ENCODE data around the gene WDFY3. TPM values are rescaled to one million over a fixed set of nuclear protein-coding genes. Genes with fewer than 3 reads are reported as not detected.
A peak's percentile ranks its signal among the peaks of the same experiment; 100 is the strongest.

The WDFY3 gene
- total and polyA plus RNA-seq, 2 experiments from 2014 or later, result 3.1 to 45.6 TPM

GRCh38 chr4:84751707-84752106 lies 214.8 kb downstream of the WDFY3 start:
- Histone ChIP-seq H3K36me3 (ENCODE audit: low read depth) (peaks cover 49% of the 10 kb centered on the region), H3K27me3 (replicated peaks; ENCODE audit: insufficient read depth) (no peaks in the 10 kb centered on the region), H3F3A (ENCODE audit: insufficient read depth) (peaks cover 12% of the 10 kb centered on the region), H3K9me3 (ENCODE audit: low read depth) (no peaks in the 10 kb centered on the region), H3K9me2 (ENCODE audit: insufficient read depth) (no peaks in the 10 kb centered on the region), H3K4me1 (ENCODE audit: insufficient read depth) (no peaks in the 10 kb centered on the region), H3K79me2 (ENCODE audit: insufficient read depth) (no peaks in the 10 kb centered on the region), H2AFZ (no peak overlapping the region), H3K4me2 (ENCODE audit: unreplicated experiment) (no peak overlapping the region), H3K27ac (no peak overlapping the region), H4K20me1 (ENCODE audit: insufficient read depth) (no peaks in the 10 kb centered on the region), H3K4me3 (no peak overlapping the region), H3K9ac (no peak overlapping the region)
- 92 to 93% methylated on average over 4 of the region's 4 CpGs for WGBS, 2 experiments (ENCODE audit: low coverage in 1 of 2, low lambda C conversion rate in 2 of 2, missing lambda C conversion rate in 2 of 2)
- in situ Hi-C loops (cut with MboI), result no loop called here
- no peak for DNase-seq
- TF ChIP-seq EZH2phosphoT487 (IDR thresholded peaks at IDR 0.05; ENCODE audit: insufficient read depth, low read depth), result no peak
- no peak for TF ChIP-seq EZH2 (IDR thresholded peaks at IDR 0.05; ENCODE audit: insufficient read depth, poor library complexity, severe bottlenecking)

- Histone ChIP-seq H3K36me3 (ENCODE audit: low read depth) (peaks cover 49% of the 10 kb centered on the region), H4K20me1 (ENCODE audit: insufficient read depth) (no peaks in the 10 kb centered on the region), H3K27ac (no peak overlapping the region), H3K9ac (no peak overlapping the region), H3K79me2 (ENCODE audit: insufficient read depth) (no peaks in the 10 kb centered on the region), H3K9me2 (ENCODE audit: insufficient read depth) (no peaks in the 10 kb centered on the region), H3K4me1 (ENCODE audit: insufficient read depth) (no peaks in the 10 kb centered on the region), H3K27me3 (replicated peaks; ENCODE audit: insufficient read depth) (no peaks in the 10 kb centered on the region), H3K4me3 (no peak overlapping the region), H3K4me2 (ENCODE audit: unreplicated experiment) (no peak overlapping the region), H2AFZ (no peak overlapping the region), H3F3A (ENCODE audit: insufficient read depth) (peaks cover 12% of the 10 kb centered on the region), H3K9me3 (ENCODE audit: low read depth) (no peaks in the 10 kb centered on the region)
- in situ Hi-C loops (cut with MboI), result no loop called here
- 89 to 91% methylated on average over 3 of the region's 3 CpGs for whole genome bisulfite sequencing, 2 experiments (ENCODE audit: low coverage in 1 of 2, low lambda C conversion rate in 2 of 2, missing lambda C conversion rate in 2 of 2)
- no peak for DNase-seq
- TF ChIP-seq EZH2phosphoT487 (IDR thresholded peaks at IDR 0.05; ENCODE audit: insufficient read depth, low read depth) (no peak), EZH2 (IDR thresholded peaks at IDR 0.05; ENCODE audit: insufficient read depth, poor library complexity, severe bottlenecking) (no peak)
Measured at GRCh38 chr4:84750960-84751283, 215.6 kb downstream of the WDFY3 start.

GRCh38 chr4:84750260-84750959 lies 216.1 kb downstream of the WDFY3 start:
- 7 to 19% methylated on average over 1 of the region's 1 CpG for WGBS, 2 experiments (ENCODE audit: low coverage in 1 of 2, low lambda C conversion rate in 2 of 2, missing lambda C conversion rate in 2 of 2)
- H3K79me2 ChIP-seq (ENCODE audit: insufficient read depth), result no peaks in the 10 kb centered on the region
- H2AFZ ChIP-seq, result no peak overlapping the region
- no peaks in the 10 kb centered on the region for H3K4me1 ChIP-seq (ENCODE audit: insufficient read depth)
- no peak overlapping the region for H3K4me2 ChIP-seq (ENCODE audit: unreplicated experiment)
- H3K9me3 ChIP-seq (ENCODE audit: low read depth), result no peaks in the 10 kb centered on the region
- no peaks in the 10 kb centered on the region for H4K20me1 ChIP-seq (ENCODE audit: insufficient read depth)
- peak; percentile 67 for DNase-seq
- no peaks in the 10 kb centered on the region for H3K9me2 ChIP-seq (ENCODE audit: insufficient read depth)
- TF ChIP-seq EZH2 (IDR thresholded peaks at IDR 0.05; ENCODE audit: insufficient read depth, poor library complexity, severe bottlenecking) (no peak), EZH2phosphoT487 (IDR thresholded peaks at IDR 0.05; ENCODE audit: insufficient read depth, low read depth) (no peak)
- H3K27me3 ChIP-seq (replicated peaks; ENCODE audit: insufficient read depth), result no peaks in the 10 kb centered on the region
- peaks cover 50% of the 10 kb centered on the region for H3K36me3 ChIP-seq (ENCODE audit: low read depth)
- H3F3A ChIP-seq (ENCODE audit: insufficient read depth), result peaks cover 12% of the 10 kb centered on the region
- H3K27ac ChIP-seq, result no peak overlapping the region
- no peak overlapping the region for H3K9ac ChIP-seq
- H3K4me3 ChIP-seq, result no peak overlapping the region
- in situ Hi-C loops (cut with MboI), result no loop called here

GRCh38 chr4:84740057-84740456 lies 226.4 kb downstream of the WDFY3 start:
- H3K27ac ChIP-seq, result no peak overlapping the region
- in situ Hi-C loops (cut with MboI), result loop anchor here (10.0 kb wide), 1 partner anchor 235 kb away; no protein-coding TSS in a partner anchor
- H3K36me3 ChIP-seq (ENCODE audit: low read depth), result peaks cover 73% of the 10 kb centered on the region
- H3K9me2 ChIP-seq (ENCODE audit: insufficient read depth), result no peaks in the 10 kb centered on the region
- no peaks in the 10 kb centered on the region for H3K79me2 ChIP-seq (ENCODE audit: insufficient read depth)
- H3K27me3 ChIP-seq (replicated peaks; ENCODE audit: insufficient read depth), result no peaks in the 10 kb centered on the region
- WGBS, 2 experiments (ENCODE audit: low coverage in 1 of 2, low lambda C conversion rate in 2 of 2, missing lambda C conversion rate in 2 of 2), result 98 to 100% methylated on average over 2 of the region's 2 CpGs
- no peaks in the 10 kb centered on the region for H4K20me1 ChIP-seq (ENCODE audit: insufficient read depth)
- no peak overlapping the region for H3K4me3 ChIP-seq
- no peaks in the 10 kb centered on the region for H3F3A ChIP-seq (ENCODE audit: insufficient read depth)
- H3K4me2 ChIP-seq (ENCODE audit: unreplicated experiment), result no peak overlapping the region
- H3K9ac ChIP-seq, result no peak overlapping the region
- H3K9me3 ChIP-seq (ENCODE audit: low read depth), result no peaks in the 10 kb centered on the region
- TF ChIP-seq EZH2 (IDR thresholded peaks at IDR 0.05; ENCODE audit: insufficient read depth, poor library complexity, severe bottlenecking) (no peak), EZH2phosphoT487 (IDR thresholded peaks at IDR 0.05; ENCODE audit: insufficient read depth, low read depth) (no peak)
- H3K4me1 ChIP-seq (ENCODE audit: insufficient read depth), result no peaks in the 10 kb centered on the region
- no peak overlapping the region for H2AFZ ChIP-seq
- DNase-seq, result no peak

- Histone ChIP-seq H3F3A (ENCODE audit: insufficient read depth) (no peaks in the 10 kb centered on the region), H3K27me3 (replicated peaks; ENCODE audit: insufficient read depth) (no peaks in the 10 kb centered on the region), H3K36me3 (ENCODE audit: low read depth) (peaks cover 82% of the 10 kb centered on the region), H3K4me3 (no peak overlapping the region), H3K9me2 (ENCODE audit: insufficient read depth) (no peaks in the 10 kb centered on the region), H3K9me3 (ENCODE audit: low read depth) (no peaks in the 10 kb centered on the region), H4K20me1 (ENCODE audit: insufficient read depth) (no peaks in the 10 kb centered on the region), H2AFZ (no peak overlapping the region), H3K4me1 (ENCODE audit: insufficient read depth) (no peaks in the 10 kb centered on the region), H3K9ac (no peak overlapping the region), H3K4me2 (ENCODE audit: unreplicated experiment) (no peak overlapping the region), H3K27ac (no peak overlapping the region), H3K79me2 (ENCODE audit: insufficient read depth) (no peaks in the 10 kb centered on the region)
- TF ChIP-seq EZH2phosphoT487 (IDR thresholded peaks at IDR 0.05; ENCODE audit: insufficient read depth, low read depth) (no peak), EZH2 (IDR thresholded peaks at IDR 0.05; ENCODE audit: insufficient read depth, poor library complexity, severe bottlenecking) (no peak)
- no peak for DNase-seq
- in situ Hi-C loops (cut with MboI), result no loop called here
Measured at GRCh38 chr4:84738622-84739021, 227.9 kb downstream of the WDFY3 start.

All from GM23248 (cell line).